ENCODE results near the gene SCFD2.

- no peak for TF ChIP-seq SUZ12 (IDR thresholded peaks at IDR 0.05)
- TF ChIP-seq ARNT (IDR thresholded peaks at IDR 0.05): no peak
- no peak for TF ChIP-seq TARDBP (IDR thresholded peaks at IDR 0.05)
- no peak for TF ChIP-seq ELF4 (IDR thresholded peaks at IDR 0.05)
- TF ChIP-seq HDGF (IDR thresholded peaks at IDR 0.05; ENCODE audit: borderline replicate concordance): no peak
- TF ChIP-seq FOXM1 (IDR thresholded peaks at IDR 0.05; ENCODE audit: borderline replicate concordance): no peak
Measured at GRCh38 chr4:53012738-53013137, 353.1 kb downstream of the SCFD2 start.
